Hepatocyte (in vitro differentiated cells): ENCODE measurements around the gene ZNF81.

Experiments
- EZH2 ChIP-seq: fragments of 200-600 bp; sonication (generic); IDR thresholded peaks from 2 replicates; pipeline ENCODE4 v1.6.1; 2016; ENCODE audit warnings: antibody characterized with exemption, mild to moderate bottlenecking, borderline replicate concordance
- EZH2phosphoT487 ChIP-seq: fragments of 200-600 bp; sonication (generic); IDR thresholded peaks from one replicate; pipeline ENCODE4 v1.6.1; 2018; ENCODE audit warnings: antibody characterized with exemption, mild to moderate bottlenecking, low read depth, moderate library complexity; ENCODE audit not compliant: unreplicated experiment, severe bottlenecking
- TF ChIP-seq, protein P1 (sequence below): fragments of 200-600 bp; sonication (generic); IDR thresholded peaks from 2 replicates; pipeline ENCODE4 v1.5.1; 2016; ENCODE audit warnings: antibody characterized with exemption, mild to moderate bottlenecking; ENCODE audit not compliant: poor library complexity

DNA sequence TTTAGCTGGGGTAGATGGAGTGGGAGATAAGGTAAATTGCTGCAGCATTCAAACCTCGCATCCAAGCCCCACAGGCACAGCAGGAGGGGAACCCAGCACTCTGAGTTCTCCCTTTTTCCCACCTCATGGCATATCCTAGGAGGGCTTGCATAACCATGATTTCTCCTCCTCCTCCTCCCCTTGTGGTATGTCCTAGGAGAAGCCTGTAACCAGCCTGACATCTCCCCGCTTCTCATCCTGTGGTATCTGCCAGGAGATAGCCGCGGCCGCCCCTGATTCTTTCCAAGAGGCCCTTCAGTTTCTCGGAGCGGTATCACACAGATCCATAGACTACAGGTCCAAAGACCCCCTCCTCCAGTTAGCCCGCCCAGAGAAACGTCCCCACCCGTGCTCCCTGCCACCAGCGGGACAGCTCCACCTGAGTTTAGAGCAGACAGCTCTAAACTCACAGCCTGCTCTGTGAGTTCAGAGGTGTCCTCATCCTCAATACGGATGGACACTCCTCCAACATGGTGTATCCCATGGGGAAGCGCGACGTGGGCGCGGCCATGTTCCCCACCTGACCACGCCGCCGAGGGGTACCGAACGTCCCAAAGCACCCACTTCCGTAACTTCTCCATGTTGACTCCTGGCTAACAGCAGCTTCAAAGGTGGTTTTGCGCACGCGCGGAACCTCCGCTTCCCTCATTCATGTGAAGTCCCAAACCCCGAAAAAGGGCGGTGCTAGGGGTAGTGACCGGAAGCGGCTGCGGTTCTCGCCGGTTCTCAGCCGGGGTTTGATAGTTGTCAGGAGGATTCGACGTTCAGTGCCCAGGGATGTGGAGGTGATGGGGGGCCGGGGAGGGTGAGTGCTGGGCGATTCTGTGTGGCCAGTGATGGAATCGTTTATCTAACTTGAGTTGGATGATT, at the start of gene ZNF81:
- TF ChIP-seq, protein P1, sequence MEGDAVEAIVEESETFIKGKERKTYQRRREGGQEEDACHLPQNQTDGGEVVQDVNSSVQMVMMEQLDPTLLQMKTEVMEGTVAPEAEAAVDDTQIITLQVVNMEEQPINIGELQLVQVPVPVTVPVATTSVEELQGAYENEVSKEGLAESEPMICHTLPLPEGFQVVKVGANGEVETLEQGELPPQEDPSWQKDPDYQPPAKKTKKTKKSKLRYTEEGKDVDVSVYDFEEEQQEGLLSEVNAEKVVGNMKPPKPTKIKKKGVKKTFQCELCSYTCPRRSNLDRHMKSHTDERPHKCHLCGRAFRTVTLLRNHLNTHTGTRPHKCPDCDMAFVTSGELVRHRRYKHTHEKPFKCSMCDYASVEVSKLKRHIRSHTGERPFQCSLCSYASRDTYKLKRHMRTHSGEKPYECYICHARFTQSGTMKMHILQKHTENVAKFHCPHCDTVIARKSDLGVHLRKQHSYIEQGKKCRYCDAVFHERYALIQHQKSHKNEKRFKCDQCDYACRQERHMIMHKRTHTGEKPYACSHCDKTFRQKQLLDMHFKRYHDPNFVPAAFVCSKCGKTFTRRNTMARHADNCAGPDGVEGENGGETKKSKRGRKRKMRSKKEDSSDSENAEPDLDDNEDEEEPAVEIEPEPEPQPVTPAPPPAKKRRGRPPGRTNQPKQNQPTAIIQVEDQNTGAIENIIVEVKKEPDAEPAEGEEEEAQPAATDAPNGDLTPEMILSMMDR = no peak
- TF ChIP-seq EZH2phosphoT487 = no peak
- TF ChIP-seq EZH2 = no peak
